Esophagus squamous epithelium (tissue), 5 donors: ENCODE data around the gene CEP19. TPM values are rescaled to one million over a fixed set of nuclear protein-coding genes. Genes with fewer than 3 reads are reported as not detected.

Experiments used
- DNase-seq: peaks from one replicate; lab custom pipeline; 2025; lab: John Stamatoyannopoulos, UW
- H3K27ac ChIP-seq, 4 donors: fragments of 200-600 bp; sonication (generic); one replicate each; pipeline ENCODE4 v1.5.1; 2016 to 2019; ENCODE audit warnings: mild to moderate bottlenecking in 1 of 4
- H3K27me3 ChIP-seq, 4 donors: fragments of 200-600 bp; sonication (generic); 1 replicate in 3 of 4; 2 replicates in 1 of 4; pipeline versions ENCODE4 v1.5.1 to v1.6.0; 2017 to 2021; ENCODE audit warnings: antibody characterized with exemption in 1 of 4
- H3K36me3 ChIP-seq, 3 donors: fragments of 200-600 bp; sonication (generic); one replicate each; pipeline ENCODE4 v1.5.1; 2016 to 2019
- H3K4me1 ChIP-seq, 3 donors: fragments of 200-600 bp; sonication (generic); one replicate each; pipeline ENCODE4 v1.5.1; 2017 to 2019
- H3K4me3 ChIP-seq, 4 donors: fragments of 200-600 bp; sonication (generic); 1 replicate in 3 of 4; 2 replicates in 1 of 4; pipeline ENCODE4 v1.5.1; 2016 to 2019; ENCODE audit warnings: mild to moderate bottlenecking in 2 of 4, moderate library complexity in 1 of 4
- H3K9me3 ChIP-seq, 3 donors: fragments of 200-600 bp; sonication (generic); one replicate each; pipeline ENCODE4 v1.5.1; 2016 to 2019
- POLR2A ChIP-seq, 4 donors: fragments of 450-650 bp; IDR thresholded peaks; one replicate each; pipeline ENCODE4 v1.6.1; 2017; ENCODE audit warnings: antibody characterized with exemption in 4 of 4, mild to moderate bottlenecking in 4 of 4, moderate library complexity in 3 of 4
- WGBS, 2 donors: methylation state at CpG; one replicate each; pipeline ENCODE4 v1.1.5; 2018; 5-methylcytosine and 5-hydroxymethylcytosine counted together
- intact Hi-C: fragments of 100-400 bp; cut with DNase I; formaldehyde crosslinking; loops from one replicate; pipeline ENCODE4 v1.15.0; 2022
- total RNA-seq, 4 donors: library from RNA; depleted of rRNA; stranded (reverse); fragments of >200 nt; gene quantifications; one replicate each; pipeline ENCODE4 v1.1.0, GENCODE V29; 2016
- TF ChIP-seq, protein P1 (sequence below), 6 experiments: fragments of 450-650 bp in 4 of 6; fragments of 200-600 bp in 2 of 6; sonication (generic) in 2 of 6; IDR thresholded peaks; one replicate each; pipeline ENCODE4 v1.5.1; 2016 to 2019; ENCODE audit warnings: antibody characterized with exemption in 6 of 6, mild to moderate bottlenecking in 4 of 6, moderate library complexity in 4 of 6
- donor health status: DM: yes; HTN: yes; CAD: no.

Gene CEP19
- total RNA-seq, 4 donors from 2014 or later, result 0.80 to 3.1 (median 1.2) TPM

DNA sequence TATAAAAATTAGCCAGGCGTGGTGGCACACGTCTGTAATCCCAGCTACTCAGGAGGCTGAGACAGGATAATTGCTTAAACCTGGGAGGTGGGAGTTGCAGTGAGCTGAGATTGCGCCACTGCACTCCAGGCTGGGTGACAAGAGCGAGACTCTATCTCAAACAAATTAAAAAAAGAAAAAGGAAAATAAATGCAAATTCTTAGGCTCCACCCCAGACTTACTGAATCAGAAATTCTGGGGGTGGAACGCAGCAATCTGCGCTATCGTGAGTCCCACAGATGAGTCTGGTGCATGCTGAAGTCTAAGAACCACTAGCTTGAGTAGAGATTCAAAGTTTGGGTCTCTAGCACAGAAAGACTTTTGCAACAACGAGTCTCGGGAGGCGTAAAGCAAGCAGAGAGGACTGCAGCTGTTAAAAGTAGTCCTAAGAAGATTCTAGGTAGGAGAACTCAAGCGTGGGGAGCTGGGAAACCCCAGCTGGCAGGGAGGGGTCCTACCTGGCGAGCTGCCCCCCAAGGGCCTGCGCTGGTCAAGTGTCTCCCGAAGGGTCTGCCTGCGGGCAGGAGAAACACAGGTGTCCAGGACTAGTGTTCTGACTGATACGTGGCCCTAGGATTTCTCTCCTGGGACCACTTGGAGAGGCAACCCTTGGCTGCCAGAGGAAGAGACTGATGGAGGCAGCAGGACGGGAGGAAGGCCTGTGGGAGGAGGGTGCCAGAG lies 21.9 kb downstream of the CEP19 start:
- DNase-seq, result no peak
- WGBS, 2 donors, result 84 to 87% methylated on average over 16 to 17 of the region's 17 CpGs
- no peak for TF ChIP-seq POLR2A (IDR thresholded peaks at IDR 0.05)
- TF ChIP-seq, protein P1, sequence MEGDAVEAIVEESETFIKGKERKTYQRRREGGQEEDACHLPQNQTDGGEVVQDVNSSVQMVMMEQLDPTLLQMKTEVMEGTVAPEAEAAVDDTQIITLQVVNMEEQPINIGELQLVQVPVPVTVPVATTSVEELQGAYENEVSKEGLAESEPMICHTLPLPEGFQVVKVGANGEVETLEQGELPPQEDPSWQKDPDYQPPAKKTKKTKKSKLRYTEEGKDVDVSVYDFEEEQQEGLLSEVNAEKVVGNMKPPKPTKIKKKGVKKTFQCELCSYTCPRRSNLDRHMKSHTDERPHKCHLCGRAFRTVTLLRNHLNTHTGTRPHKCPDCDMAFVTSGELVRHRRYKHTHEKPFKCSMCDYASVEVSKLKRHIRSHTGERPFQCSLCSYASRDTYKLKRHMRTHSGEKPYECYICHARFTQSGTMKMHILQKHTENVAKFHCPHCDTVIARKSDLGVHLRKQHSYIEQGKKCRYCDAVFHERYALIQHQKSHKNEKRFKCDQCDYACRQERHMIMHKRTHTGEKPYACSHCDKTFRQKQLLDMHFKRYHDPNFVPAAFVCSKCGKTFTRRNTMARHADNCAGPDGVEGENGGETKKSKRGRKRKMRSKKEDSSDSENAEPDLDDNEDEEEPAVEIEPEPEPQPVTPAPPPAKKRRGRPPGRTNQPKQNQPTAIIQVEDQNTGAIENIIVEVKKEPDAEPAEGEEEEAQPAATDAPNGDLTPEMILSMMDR (IDR thresholded peaks at IDR 0.05), result no peak
- Histone ChIP-seq H3K36me3 (no peaks in the 10 kb centered on the region), H3K27ac (no peak overlapping the region), H3K27me3 (no peaks in the 10 kb centered on the region), H3K4me1 (peaks cover 0 to 10% (median 2%) of the 10 kb centered on the region in 3 donors), H3K4me3 (no peak overlapping the region), H3K9me3 (no peaks in the 10 kb centered on the region)
- intact Hi-C loops, result loop anchor here (5.0 kb wide), 1 partner anchor 83 kb away; no protein-coding TSS in a partner anchor

DNA sequence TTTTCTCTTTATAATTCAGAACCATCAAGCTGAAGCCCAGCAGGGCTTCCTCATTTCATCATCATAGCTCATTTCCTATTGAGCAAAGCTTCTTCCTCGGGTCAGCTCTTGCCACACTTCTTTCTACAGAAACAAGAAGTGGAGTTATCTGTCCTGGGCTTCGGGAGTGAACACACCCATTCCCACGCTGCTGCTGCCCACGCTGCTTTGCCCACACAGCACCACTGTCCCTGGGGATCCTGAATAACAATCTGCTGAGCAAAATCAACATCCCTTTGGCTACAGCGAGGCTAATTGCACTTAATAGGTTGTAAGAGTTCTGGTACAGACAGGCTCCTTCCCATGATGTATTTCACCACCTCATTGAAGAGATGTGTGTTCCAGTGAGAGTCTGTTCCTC lies 23.7 kb downstream of the CEP19 start:
- peaks cover 0 to 15% (median 12%) of the 10 kb centered on the region in 3 donors for H3K4me1 ChIP-seq
- H3K4me3 ChIP-seq, result no peak overlapping the region
- 19 to 28% methylated on average over 4 to 5 of the region's 5 CpGs for WGBS, 2 donors
- H3K27me3 ChIP-seq, result no peaks in the 10 kb centered on the region
- no peaks in the 10 kb centered on the region for H3K9me3 ChIP-seq
- H3K27ac ChIP-seq, result peak overlapping the region in 2 of 4 donors; percentile 45 to 73
- no peak for DNase-seq
- TF ChIP-seq, protein P1 (IDR thresholded peaks at IDR 0.05), result no peak
- no peak for TF ChIP-seq POLR2A (IDR thresholded peaks at IDR 0.05)
- no peaks in the 10 kb centered on the region for H3K36me3 ChIP-seq
- intact Hi-C loops, result loop anchor here (5.0 kb wide), 1 partner anchor 81 kb away; no protein-coding TSS in a partner anchor

DNA sequence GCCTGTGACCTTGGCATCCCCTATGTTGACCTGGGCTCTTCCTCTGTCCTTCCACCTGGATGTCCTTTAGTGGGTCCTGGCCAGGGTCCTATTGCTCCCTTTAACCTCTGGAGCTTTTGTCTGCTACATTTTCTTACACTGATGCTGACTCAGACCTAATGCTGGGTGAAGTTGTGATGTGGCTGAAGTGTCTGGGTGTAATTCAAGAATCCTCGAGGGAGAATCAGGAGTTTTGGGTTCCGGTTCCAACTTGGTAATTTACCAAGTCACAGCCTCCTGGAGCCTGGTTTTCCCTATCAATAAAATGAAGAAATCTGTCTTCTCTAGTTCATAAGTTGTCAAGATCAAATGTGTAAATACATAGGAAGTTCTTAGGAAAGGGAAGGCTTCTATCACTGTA lies 25.6 kb downstream of the CEP19 start:
- Histone ChIP-seq H3K36me3 (no peaks in the 10 kb centered on the region), H3K9me3 (no peaks in the 10 kb centered on the region), H3K4me1 (peaks cover 0 to 15% (median 12%) of the 10 kb centered on the region in 3 donors), H3K27me3 (no peaks in the 10 kb centered on the region), H3K4me3 (no peak overlapping the region), H3K27ac (no peak overlapping the region)
- DNase-seq, result no peak
- WGBS, 2 donors, result 23 to 68% methylated on average over 2 of the region's 2 CpGs
- no peak for TF ChIP-seq POLR2A (IDR thresholded peaks at IDR 0.05)
- TF ChIP-seq, protein P1 (IDR thresholded peaks at IDR 0.05), result no peak
- intact Hi-C loops, result loop anchor here (5.0 kb wide), 1 partner anchor 79 kb away; no protein-coding TSS in a partner anchor

DNA sequence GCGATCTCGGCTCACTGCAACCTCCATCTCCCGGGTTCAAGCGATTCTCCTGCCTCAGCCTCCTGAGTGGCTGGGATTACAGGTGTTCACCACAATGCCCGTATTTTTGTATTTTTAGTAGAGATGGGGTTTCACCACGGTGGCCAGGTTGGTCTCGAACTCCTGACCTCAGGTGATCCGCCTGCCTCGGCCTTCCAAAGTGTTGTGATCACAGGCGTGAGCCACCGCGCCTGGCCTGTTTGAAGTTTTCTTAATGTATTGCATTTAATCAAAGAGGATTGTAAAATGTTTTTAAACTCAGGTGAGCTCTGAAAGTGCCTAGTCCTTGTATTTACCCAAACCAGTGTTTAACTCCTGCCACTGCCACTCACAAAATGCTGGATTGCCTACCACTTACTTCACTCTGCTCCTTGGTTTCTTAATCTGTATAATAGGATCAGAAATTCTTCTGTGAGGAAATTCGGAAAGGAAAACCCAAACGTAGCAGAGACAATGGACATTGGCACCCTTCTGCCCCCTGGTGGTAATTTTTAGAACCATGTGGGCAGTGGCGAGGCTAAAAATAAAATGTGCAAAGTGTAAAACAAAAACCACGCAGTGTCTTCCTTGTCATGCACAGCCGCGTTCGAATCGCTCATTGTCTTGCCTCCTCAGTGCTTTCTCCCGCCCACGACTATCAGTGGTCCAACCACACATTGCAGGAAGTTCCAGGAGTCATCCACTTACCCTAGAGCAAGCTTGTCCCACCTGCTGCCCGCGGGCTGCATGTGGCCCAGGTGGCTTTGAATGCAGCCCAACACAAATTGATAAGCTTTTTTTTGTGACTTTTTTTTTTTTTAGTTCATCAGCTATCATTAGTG lies 27.3 kb downstream of the CEP19 start:
- Histone ChIP-seq H3K36me3 (no peaks in the 10 kb centered on the region), H3K27me3 (no peaks in the 10 kb centered on the region), H3K4me1 (peaks cover 0 to 15% (median 12%) of the 10 kb centered on the region in 3 donors), H3K4me3 (peak overlapping the region in 1 of 4 donors; percentile 18), H3K27ac (peak overlapping the region in 2 of 4 donors; percentile 5 to 46), H3K9me3 (no peaks in the 10 kb centered on the region)
- WGBS, 2 donors, result 38 to 42% methylated on average over 24 of the region's 24 CpGs
- intact Hi-C loops, result loop anchor here (5.0 kb wide), 1 partner anchor 77 kb away; no protein-coding TSS in a partner anchor
- no peak for TF ChIP-seq POLR2A (IDR thresholded peaks at IDR 0.05)
- TF ChIP-seq, protein P1 (IDR thresholded peaks at IDR 0.05), result peak; percentile 88 to 96 (median 92)
- DNase-seq, result no peak
